A549 (cell line): ENCODE results near the gene TERF2IP. TPM values are rescaled to one million over a fixed set of nuclear protein-coding genes. Genes with fewer than 3 reads are reported as not detected.

Experiments used
- ATAC-seq, 2 experiments: fragments of 200-7000 bp in 1 of 2; fragments of >200 bp in 1 of 2; cut with Nextera tagmentation in 1 of 2; cut with Tn5 transposase in 1 of 2; 3 replicates each; pipeline versions ENCODE4 v1.8.0 to v1.9.1; 2018 to 2020; ENCODE audit warnings: mild to moderate bottlenecking in 1 of 2, moderate library complexity in 1 of 2
- CTCF ChIA-PET: fragments of 300-600 bp; sonication (Branson Sonifier 250); formaldehyde crosslinking; extraction: SDS; loops from one replicate; lab custom pipeline; 2021; ENCODE audit warnings: antibody characterized with exemption, inconsistent platforms; lab: Yijun Ruan, JAX
- POLR2A ChIA-PET: fragments of 350-600 bp; formaldehyde crosslinking; extraction: SDS; loops from one replicate; lab custom pipeline; 2021; ENCODE audit warnings: antibody characterized with exemption, inconsistent platforms; lab: Yijun Ruan, JAX
- DNase-seq, 2 experiments: peaks; one replicate each; pipeline versions ENCODE4 v3.0.0 to v3.0.0-alpha.2; 2011 to 2016; ENCODE audit warnings: low read depth in 1 of 2, low spot score in 1 of 2
- FAIRE-seq: peaks from 2 replicates; lab custom pipeline; 2011; peaks lifted over from hg19 to GRCh38; lab: Jason Lieb, UNC
- H3K27ac ChIP-seq, 2 experiments: fragments of >200 bp; sonication (Bioruptor Twin); formaldehyde crosslinking; 3 replicates each; pipeline ENCODE4 v1.5.1; 2016 to 2017
- H3K4me1 ChIP-seq: fragments of >200 bp; sonication (Bioruptor Twin); formaldehyde crosslinking; 3 replicates; pipeline ENCODE4 v1.6.1; 2016
- H3K4me2 ChIP-seq: fragments of >200 bp; sonication (Bioruptor Twin); formaldehyde crosslinking; 3 replicates; pipeline ENCODE4 v1.6.1; 2016
- H3K4me3 ChIP-seq: fragments of >200 bp; sonication (Bioruptor Twin); formaldehyde crosslinking; 3 replicates; pipeline ENCODE4 v1.5.1; 2016
- H3K9me3 ChIP-seq: fragments of >200 bp; sonication (Bioruptor Twin); formaldehyde crosslinking; 3 replicates; pipeline ENCODE4 v1.6.1; 2016
- BCL3 ChIP-seq: fragments of >200 bp; sonication (Bioruptor Twin); formaldehyde crosslinking; IDR thresholded peaks from 3 replicates; pipeline ENCODE4 v1.6.1; 2016
- CBX8 ChIP-seq: fragments of 200-600 bp; sonication (generic); IDR thresholded peaks from 2 replicates; pipeline ENCODE4 v1.6.1; 2016
- CEBPB ChIP-seq, 2 experiments: fragments of >200 bp in 1 of 2; sonication (Bioruptor Twin) in 1 of 2; formaldehyde crosslinking in 1 of 2; IDR thresholded peaks; 2 replicates each; pipeline ENCODE4 v1.6.1; 2012 to 2016
- CHD4 ChIP-seq: fragments of 200-600 bp; sonication (generic); IDR thresholded peaks from 2 replicates; pipeline ENCODE4 v1.6.1; 2016; ENCODE audit warnings: antibody characterized with exemption, mild to moderate bottlenecking, borderline replicate concordance
- ELK1 ChIP-seq: fragments of 150-350 bp; IDR thresholded peaks from 2 replicates; pipeline ENCODE4 v1.6.1; 2014; ENCODE audit warnings: low read depth, mild to moderate bottlenecking, low read length
- ESRRA ChIP-seq: fragments of 150-350 bp; IDR thresholded peaks from 2 replicates; pipeline ENCODE4 v1.6.1; 2014; ENCODE audit warnings: mild to moderate bottlenecking, low read length, borderline replicate concordance
- FOSL2 ChIP-seq, 2 experiments: fragments of 450-650 bp in 1 of 2; fragments of >200 bp in 1 of 2; sonication (Bioruptor Twin) in 1 of 2; formaldehyde crosslinking; IDR thresholded peaks; 2 replicates each; pipeline versions ENCODE4 v1.5.0 to v1.6.1; 2016 to 2020; ENCODE audit warnings: mild to moderate bottlenecking in 1 of 2, moderate library complexity in 1 of 2
- HDAC2 ChIP-seq: fragments of 200-600 bp; sonication (generic); IDR thresholded peaks from 2 replicates; pipeline ENCODE4 v1.6.1; 2016
- HOXA7 ChIP-seq: fragments of 250-450 bp; sonication (Bioruptor Pico); IDR thresholded peaks from 2 replicates; pipeline ENCODE4 v1.5.0; 2020; ENCODE audit warnings: mild to moderate bottlenecking, moderate library complexity
- MAFK ChIP-seq: fragments of 450-650 bp; IDR thresholded peaks from 2 replicates; pipeline ENCODE4 v1.6.1; 2014; ENCODE audit not compliant: partially characterized antibody
- MAX ChIP-seq: IDR thresholded peaks from 2 replicates; pipeline ENCODE4 v1.6.1; 2012
- NR3C1 ChIP-seq: fragments of >200 bp; sonication (Bioruptor Twin); formaldehyde crosslinking; IDR thresholded peaks from 3 replicates; pipeline ENCODE4 v1.6.1; 2017
- RCOR1 ChIP-seq: fragments of 150-350 bp; IDR thresholded peaks from 2 replicates; pipeline ENCODE4 v1.6.1; 2014; ENCODE audit warnings: antibody characterized with exemption, low read length, low read depth
- ZC3H11A ChIP-seq: fragments of 450-650 bp; IDR thresholded peaks from 2 replicates; pipeline ENCODE4 v1.6.1; 2014; ENCODE audit warnings: antibody characterized with exemption, mild to moderate bottlenecking
- WGBS: methylation state at CpG from one replicate; pipeline ENCODE4 v1.1.6; 2017; ENCODE audit errors: missing lambda C conversion rate; 5-methylcytosine and 5-hydroxymethylcytosine counted together
- polyA plus RNA-seq, 4 experiments: library from polyadenylated mRNA; depleted of rRNA in 3 of 4; stranded (reverse); fragments of >200 nt; fragmentation: RNase III in 1 of 4; extraction: RNeasy Plus Mini Kit Qiagen cat#74134 plus additional on column Dnase treatment in 1 of 4; gene quantifications; 2 replicates in 3 of 4; 3 replicates in 1 of 4; pipeline ENCODE4 v1.2.3, GENCODE V29; 2011 to 2017
- TF ChIP-seq, protein P1 (sequence below): IDR thresholded peaks from 2 replicates; pipeline ENCODE4 v1.6.1; 2012; ENCODE audit warnings: low read depth, borderline replicate concordance
- TF ChIP-seq, protein P2 (sequence below): fragments of >200 bp; sonication (Bioruptor Twin); formaldehyde crosslinking; IDR thresholded peaks from 2 replicates; pipeline ENCODE4 v1.6.1; 2016

Gene TERF2IP
- polyA plus RNA-seq, 2 of the 4 experiments (the other 2 are of a cell fraction): 26.7 to 37.9 TPM

- no peaks in the 10 kb centered on the region for H3K9me3 ChIP-seq
- ChIA-PET POLR2A (no interaction called here), CTCF (interaction anchor here (0.9 to 1.6 kb wide), 3 partner anchors 11 to 127 kb away, joined by 3 to 6 read pairs (median 5); no protein-coding TSS in a partner anchor)
- no peak overlapping the region for H3K4me2 ChIP-seq
- H3K27ac ChIP-seq: no peak overlapping the region
- WGBS: 92% methylated on average over 7 of the region's 7 CpGs
- TF ChIP-seq, protein P1, sequence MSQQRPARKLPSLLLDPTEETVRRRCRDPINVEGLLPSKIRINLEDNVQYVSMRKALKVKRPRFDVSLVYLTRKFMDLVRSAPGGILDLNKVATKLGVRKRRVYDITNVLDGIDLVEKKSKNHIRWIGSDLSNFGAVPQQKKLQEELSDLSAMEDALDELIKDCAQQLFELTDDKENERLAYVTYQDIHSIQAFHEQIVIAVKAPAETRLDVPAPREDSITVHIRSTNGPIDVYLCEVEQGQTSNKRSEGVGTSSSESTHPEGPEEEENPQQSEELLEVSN: no peak
- TF ChIP-seq NR3C1 (no peak), CBX8 (no peak), RCOR1 (no peak), ESRRA (no peak), ZC3H11A (no peak), BCL3 (no peak), FOSL2 (IDR thresholded peaks at IDR 0.05) (no peak), FOSL2 (CRISPR knock-in tag; IDR thresholded peaks at IDR 0.05) (no peak), MAFK (no peak), ELK1 (no peak), CHD4 (no peak), CEBPB (IDR thresholded peaks at IDR 0.05) (no peak)
- TF ChIP-seq, protein P2, sequence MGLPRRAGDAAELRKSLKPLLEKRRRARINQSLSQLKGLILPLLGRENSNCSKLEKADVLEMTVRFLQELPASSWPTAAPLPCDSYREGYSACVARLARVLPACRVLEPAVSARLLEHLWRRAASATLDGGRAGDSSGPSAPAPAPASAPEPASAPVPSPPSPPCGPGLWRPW: no peak
- ATAC-seq (no peak), DNase-seq (no peak), FAIRE-seq (no peak)
- H3K4me1 ChIP-seq: peaks cover 11% of the 10 kb centered on the region; the same call in 2 of the 3 replicates
- H3K4me3 ChIP-seq: no peak overlapping the region
These were observed 3.1 kb upstream of the TERF2IP start for GRCh38 chr16:75644240-75645012.

DNA sequence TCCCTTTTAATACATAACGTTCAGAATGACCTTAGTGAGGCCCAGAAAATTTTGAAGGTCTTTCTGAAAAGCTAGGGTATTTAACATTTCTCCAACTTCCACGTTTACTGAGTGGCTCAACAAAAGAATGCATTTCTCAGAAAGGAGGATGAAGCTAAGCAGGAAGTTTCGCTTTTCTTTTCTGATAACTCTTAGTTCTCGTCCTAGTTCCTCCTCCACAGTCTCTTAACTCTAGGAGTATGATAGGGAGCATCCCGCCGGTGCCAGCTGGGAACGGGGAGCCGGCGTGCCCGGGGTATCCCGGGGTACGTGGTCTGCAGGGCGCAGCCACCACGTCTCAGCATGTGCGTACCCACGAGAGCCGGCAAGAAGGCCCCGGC is 471 bp upstream of the TERF2IP start:
- DNase-seq: no peak
- Histone ChIP-seq H3K4me1 (peaks cover 22% of the 10 kb centered on the region; the same call in 2 of the 3 replicates), H3K27ac (peak overlapping the region; percentile 92 to 96), H3K4me3 (peak overlapping the region; percentile 71), H3K9me3 (no peaks in the 10 kb centered on the region), H3K4me2 (peak overlapping the region; percentile 73)
- no peak for FAIRE-seq
- WGBS: under 1% methylated on average over 11 of the region's 18 CpGs
- ChIA-PET CTCF (interaction anchor here (0.8 to 1.7 kb wide), 3 partner anchors 11 to 130 kb away, joined by 3 to 7 read pairs (median 4); no protein-coding TSS in a partner anchor), POLR2A (interaction anchor here (0.6 to 2.1 kb wide), 9 partner anchors 9 to 130 kb away, joined by 3 to 17 read pairs (median 4); partner anchors contain the start of genes ADAT1 and GABARAPL2)
- ATAC-seq: peak; percentile 55 to 65
- TF ChIP-seq HDAC2 (0 out of 2 replicates have a peak, but pooled peaks have one; percentile 49), HOXA7 (CRISPR knock-in tag) (no peak), FOSL2 (IDR thresholded peaks at IDR 0.05) (no peak), FOSL2 (CRISPR knock-in tag; IDR thresholded peaks at IDR 0.05) (no peak), MAX (no peak), RCOR1 (no peak)
